GM18870 (cell line): Measurements from ENCODE around the gene LCP2.
"Not testable (repeated sequence)": the region's sequence is repeated elsewhere in the genome, so short reads cannot be mapped to it uniquely, and the experiment has no call there.

ENCODE experiments used
- ATAC-seq: cut with Tn5 transposase; IDR thresholded peaks from one replicate; pipeline ENCODE4 v1.9.1; 2021; ENCODE audit warnings: moderate library complexity; ENCODE audit not compliant: unreplicated experiment

Gene LCP2

DNA sequence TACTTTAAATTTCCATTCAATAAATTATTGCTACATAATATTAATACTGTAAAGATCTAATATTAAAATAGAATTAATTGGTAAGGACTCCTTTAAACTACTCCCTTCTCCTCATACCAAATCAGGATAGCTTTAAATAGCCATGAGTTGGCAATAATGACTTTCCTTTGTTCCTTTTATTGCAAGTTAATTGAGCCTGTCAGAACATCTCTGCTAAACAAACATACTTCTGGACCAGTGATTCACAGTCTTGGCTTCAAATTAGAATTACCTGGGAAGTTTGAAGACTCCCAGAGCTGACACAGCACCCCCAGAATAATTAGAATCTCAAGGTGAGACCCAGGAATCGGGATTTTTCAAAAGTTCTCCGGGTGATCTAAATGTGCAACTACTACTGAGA lies 46.1 kb downstream of the LCP2 start:
- no peak for ATAC-seq

DNA sequence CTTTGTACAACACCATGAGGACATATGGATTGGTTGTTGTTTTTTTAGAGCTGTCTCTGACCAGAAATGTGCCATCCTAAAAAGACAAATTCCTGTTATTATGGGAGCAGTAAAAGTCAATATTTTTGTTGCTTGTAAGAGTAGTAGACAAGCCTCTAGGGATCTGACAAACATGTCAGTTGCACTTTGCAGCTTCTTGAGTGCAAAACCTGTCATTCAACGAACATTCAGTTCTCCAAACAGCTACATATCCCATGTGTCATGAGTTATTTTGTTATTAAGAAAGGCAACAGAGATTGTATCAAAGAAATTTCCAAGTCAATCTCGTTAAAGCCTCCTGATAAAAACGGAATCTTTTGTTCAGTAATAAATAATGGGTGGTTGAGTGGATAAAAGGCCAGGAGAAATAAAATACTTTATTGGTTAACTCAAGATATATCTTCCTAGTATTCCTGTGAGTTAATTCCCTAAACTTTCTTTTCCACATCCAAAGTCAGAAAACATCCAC lies 46.7 kb downstream of the LCP2 start:
- no peak for ATAC-seq

DNA sequence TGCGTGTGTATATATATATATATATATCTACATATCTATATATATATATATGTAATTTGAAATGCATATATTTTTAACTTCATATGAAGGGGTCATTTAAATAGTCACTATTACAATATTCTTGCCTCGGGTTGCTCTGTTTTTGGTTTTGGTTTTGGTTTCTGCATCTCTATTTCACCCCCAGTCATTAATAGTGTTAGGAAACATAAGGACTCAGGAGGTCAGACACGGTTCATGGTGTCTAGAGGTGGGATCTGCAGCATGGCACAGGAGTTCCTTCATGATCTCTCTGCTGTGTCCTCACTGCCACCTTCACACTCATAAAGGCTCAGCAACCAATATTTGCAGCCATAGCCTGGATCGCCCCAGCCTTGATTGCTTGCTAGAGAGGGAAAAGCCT lies 48.2 kb downstream of the LCP2 start:
- no peak for ATAC-seq

DNA sequence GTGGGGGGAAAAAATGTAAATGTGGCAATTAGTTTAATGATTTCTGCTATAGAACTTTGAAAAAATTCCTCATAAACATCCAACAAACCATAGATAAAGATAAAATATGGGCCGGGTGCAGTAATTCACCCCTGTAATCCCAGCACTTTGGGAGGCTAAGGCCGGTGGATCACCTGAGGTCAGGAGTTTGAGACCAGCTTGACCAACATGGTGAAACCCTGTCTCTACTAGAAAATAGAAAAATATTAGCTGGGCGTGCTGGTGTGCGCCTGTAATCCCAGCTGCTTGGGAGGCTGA lies 48.7 kb downstream of the LCP2 start:
- ATAC-seq: not testable (repeated sequence)

DNA sequence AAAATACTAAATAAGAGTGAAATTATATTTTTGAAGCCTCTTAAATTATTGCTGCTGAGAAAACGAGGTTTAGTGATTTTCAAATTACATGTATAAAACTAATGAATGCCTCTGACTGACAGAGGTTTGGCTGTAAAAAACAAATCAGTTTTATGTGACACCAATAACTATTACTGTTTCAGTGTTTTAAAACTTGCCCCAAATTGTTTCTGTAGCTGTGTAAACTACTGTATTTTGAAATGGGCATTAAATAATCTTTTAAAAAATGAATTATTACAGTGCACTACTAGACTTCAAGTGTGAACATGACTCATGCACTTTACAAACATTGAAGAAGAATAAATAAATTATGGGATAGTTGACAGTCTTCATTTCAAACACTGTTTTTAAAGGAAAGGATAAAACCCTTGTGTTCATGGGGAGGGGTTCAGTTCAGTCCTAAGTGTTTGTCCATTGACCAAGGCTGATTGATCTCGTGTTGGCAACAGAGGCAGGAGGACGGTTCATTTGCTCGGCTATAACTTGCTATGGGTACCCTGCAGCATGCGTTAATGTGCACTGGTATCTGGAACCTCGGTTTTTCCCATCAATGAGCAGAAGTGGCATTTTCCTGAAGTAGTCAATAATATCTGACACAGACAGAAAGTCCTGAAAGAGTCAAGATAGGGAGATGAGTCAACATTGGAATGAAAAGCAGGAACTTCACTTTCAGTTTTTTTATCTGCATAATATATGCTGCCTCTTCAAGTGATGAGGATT lies 49.2 kb downstream of the LCP2 start:
- ATAC-seq: no peak

DNA sequence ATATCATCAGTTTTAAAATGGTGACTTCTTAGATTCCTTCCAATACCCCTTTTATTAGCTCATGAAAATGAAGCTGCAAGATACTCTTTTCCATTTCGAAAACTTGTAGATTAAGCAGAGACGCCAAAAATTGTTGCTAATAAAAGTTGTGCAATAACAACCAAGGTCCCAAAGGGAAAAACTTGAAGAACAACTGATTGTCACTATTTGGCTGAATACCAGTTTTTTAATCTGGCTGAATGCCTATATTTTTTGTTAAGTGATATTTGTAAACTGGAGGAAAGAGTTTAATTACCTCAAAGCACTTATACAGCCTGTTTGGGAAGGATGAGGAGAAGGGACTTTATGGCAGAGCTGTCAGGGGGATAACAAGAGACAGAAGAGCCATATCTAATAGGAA lies 50.2 kb downstream of the LCP2 start:
- no peak for ATAC-seq

DNA sequence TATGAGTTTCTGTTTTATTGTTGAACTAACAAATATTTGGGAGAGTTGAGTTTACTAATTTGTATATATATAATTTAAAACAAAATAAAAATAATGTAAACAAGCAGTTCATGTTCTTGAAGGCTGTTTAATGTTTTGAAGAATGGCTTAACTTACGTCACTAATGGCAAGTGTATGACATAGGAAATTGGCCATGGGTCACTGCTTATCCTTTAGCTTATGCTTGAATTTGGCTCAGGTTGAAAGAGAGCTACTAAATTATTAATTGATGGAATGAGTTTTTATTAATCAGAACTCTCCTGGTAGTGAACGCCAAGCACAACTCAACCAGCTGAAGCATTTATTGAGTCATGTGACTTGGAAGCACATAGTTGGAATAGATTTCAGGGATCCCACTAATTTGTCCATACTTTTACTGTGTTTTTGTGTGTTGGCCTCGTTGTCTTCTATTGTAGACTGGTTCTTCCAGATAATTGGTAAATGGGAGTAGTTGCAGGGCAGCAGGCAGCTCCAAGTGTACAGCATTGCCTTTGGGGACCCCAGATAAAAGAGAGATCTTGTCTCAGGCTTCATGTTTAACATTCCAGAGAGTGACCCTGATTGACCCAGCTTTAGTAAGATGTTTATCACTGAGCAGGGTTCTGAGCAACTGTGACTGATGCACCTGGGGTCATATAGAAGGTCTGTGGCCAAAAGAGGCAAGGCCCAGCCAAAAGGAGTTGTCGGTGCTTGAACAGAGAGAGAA lies 51.3 kb downstream of the LCP2 start:
- ATAC-seq: no peak

DNA sequence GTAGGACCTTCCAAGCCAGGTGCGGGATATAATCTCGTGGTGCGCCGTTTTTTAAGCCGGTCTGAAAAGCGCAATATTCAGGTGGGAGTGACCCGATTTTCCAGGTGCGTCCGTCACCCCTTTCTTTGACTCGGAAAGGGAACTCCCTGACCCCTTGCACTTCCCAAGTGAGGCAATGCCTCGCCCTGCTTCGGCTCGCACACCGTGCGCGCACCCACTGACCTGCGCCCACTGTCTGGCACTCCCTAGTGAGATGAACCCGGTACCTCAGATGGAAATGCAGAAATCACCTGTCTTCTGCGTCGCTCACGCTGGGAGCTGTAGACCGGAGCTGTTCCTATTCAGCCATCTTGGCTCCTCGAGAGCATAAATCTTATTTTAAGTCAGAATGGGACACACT lies 52.1 kb downstream of the LCP2 start:
- ATAC-seq: not testable (repeated sequence)

DNA sequence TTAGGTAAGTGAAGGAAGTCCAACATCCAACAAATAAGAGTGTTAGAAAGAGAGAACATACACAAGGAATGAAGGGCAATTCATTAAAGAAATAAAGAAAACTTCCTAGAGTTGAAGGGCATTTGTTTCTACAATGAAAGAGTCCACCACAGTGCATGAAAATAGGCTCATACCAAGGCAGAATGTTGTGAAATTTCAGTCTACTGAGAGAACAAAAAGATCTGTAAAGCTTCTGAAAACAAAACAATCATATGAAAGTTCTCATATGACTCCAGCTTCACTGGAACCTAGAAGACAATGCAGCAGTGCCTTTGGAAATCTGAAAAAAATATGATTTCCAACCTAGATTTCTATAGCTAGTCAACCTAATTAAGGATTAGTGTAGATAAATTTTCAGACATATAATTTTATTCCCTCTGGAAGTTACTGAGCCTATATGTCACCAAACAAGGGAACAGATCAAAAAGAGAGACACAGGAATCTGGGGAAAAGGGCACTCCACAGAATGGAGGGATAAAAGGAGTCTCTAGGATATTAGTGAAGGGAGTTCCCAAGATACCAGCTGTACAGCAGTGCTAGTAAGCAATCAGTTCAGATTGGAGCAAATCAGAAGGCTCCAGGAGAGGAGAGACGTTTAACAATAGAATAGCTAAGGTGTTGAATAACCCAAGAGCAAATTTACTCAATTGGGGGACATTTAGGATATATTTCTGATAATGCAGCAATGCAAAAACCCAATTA lies 59.0 kb downstream of the LCP2 start:
- ATAC-seq: no peak

DNA sequence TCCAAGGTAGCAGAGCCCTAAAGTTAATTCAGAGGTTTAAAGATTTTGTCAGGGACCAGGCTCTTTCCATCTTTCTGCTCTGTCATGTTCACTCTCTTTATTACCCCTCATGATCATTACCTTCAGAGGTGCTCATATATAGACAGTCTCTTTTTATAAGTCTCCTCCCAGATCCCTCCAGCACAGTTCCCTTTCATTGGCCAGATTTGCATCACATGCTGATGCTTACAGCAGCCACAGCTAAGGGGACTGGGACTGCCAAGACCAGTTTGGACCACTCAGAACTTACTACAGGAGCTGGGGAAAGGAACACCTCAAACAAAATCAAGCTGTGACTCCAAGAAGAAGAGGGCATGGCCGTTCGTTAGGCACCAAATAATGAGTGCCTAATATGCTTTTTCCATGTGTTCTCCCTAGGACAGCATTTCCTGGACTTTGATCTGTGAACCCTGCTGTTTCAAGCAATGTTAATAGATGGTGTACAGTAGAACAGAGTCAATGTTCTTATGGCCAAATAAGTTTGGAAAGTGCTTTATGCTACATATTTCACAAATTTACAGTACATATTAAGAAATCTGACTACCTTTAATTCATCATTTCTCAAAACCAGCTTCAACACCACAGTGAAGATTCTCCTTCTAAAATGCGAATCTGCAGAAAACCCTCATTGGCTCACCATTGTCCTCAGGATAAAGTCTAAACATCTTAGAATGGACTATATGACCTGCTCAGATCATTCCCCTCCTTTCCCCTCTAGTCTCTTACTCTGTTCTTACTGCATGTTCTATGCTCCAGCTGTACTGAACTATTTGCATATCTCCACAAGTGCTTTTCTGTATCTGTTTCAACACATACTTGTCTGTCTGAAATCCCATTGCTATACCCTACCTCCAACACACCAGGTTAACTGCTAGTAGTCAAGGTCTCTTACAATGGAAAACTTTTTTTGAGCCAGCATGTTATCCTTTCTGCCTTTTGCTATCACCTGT lies 61.4 kb downstream of the LCP2 start:
- ATAC-seq: no peak

DNA sequence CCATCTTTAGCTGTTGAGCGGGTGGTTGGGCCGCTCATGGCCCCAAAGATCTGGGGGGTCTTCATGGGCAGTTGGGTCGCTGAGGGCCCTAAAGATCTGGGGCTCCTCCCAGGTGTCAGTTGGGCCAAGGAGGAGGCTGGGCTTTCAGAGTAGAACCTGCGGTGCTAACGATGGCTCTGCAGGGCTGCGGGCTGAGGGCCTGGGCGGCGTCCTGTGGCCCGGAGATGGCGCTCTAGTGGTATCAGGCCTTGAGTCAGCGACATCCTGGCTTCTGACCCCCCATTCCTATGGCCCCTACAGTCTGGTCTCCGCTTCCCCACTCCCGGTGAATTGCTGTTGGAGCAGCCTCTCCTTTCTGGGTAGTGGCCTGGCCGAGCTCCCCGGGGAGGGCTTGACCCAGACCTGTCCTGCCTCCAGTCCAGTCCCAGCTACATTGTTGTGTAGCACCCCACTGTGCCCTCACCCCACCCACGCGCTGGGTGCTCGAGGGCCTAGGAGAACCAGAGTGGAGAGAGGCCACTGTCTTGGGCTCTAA lies 64.2 kb downstream of the LCP2 start:
- ATAC-seq: no peak

DNA sequence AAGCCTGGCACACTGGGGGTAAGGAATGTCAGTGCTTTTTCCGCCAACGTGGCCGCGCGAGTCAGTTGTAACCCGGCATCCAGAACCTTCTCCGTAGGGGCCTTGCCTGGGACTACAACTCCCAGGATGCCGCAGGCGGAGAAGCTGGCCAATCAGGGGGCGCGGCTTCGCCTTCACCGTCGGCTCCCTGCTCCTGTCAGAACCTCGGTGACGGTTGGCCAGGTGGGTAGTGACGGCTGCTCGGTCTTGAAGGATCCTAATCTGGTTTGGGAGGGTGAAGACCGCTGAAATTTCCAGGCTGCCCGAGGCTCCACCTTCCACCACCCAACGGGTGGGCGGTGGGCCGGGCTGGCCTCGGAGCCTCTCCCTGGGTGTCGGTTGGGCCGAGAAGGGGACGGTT lies 64.8 kb downstream of the LCP2 start, which contains the start of gene C5orf58:
Gene C5orf58 (plus strand): TSS at position 200 of the 400 bp plus-strand sequence. CDS start 1,992 bp downstream, outside the sequence.
- ATAC-seq: no peak

DNA sequence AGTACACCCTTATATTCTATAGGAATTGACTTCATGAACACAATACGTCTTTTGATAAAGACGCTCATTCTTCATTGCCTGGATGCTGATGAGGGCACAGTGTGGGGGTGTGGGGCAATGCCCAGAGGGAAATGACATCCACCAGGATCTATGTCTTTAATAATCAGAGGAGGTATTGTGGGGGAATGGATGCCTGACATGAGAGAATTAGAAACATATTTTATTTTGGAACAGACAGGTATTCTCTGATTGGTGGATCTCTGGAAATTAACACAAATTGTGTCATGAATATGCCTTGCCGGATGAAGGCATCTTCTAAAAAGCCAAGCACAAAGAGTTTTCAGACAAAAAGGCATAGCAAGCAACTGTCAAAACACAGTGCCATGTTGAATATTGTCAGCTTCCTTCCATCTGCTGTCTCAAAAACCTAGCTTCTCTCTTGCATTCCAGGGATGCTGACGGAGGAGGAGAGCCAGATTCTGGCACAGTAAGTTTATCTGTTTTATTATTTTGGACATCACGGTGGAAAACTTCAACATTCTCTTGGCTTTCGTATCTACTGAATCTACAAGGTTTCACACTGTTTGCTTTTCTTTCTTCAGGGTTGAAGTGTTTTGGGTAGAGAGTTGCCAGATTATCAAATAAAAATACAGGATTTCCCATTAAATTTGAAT lies 68.7 kb downstream of the LCP2 start:
- no peak for ATAC-seq

DNA sequence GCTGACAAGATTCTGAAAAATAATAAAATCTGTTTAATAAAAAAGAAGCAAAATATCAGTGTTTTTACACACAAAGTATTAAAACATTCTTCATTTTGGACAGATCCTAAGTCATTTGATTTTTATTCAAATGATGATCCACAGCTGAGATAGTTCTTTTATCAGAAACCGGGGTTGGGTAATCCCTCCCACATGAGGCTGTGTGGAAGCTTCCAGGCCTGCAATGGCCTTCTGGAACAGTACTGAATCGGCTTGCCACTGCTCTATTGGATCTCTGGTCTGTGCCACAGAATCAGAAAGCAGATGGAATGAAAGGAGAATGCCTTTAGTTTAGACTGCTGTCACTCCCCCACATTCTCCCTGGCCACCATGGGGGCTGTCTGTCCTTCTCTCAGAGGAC lies 70.9 kb downstream of the LCP2 start:
- no peak for ATAC-seq

DNA sequence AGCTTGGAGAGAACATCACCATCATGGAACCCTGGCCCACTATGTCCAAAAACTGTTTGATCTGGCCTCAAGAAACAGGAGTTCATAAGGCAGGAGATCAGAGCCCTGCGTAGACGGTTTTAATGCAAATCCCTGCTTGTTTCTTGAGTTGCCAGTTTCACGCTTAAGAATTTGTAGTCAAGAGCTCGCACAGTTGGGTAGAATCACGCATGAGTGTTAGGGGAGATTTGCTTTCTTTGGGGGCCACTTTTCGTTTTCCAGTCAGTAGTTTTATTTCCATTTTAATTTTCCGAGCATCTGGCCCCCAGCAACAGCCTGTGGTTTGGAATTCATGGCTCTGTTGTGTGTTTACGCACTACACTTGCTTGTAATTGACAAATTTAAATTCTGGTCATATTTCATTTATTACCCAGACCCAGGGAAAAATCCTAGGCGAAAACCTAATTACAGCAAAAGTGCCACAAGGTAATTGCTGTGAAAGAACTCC lies 71.4 kb downstream of the LCP2 start:
- ATAC-seq: no peak

DNA sequence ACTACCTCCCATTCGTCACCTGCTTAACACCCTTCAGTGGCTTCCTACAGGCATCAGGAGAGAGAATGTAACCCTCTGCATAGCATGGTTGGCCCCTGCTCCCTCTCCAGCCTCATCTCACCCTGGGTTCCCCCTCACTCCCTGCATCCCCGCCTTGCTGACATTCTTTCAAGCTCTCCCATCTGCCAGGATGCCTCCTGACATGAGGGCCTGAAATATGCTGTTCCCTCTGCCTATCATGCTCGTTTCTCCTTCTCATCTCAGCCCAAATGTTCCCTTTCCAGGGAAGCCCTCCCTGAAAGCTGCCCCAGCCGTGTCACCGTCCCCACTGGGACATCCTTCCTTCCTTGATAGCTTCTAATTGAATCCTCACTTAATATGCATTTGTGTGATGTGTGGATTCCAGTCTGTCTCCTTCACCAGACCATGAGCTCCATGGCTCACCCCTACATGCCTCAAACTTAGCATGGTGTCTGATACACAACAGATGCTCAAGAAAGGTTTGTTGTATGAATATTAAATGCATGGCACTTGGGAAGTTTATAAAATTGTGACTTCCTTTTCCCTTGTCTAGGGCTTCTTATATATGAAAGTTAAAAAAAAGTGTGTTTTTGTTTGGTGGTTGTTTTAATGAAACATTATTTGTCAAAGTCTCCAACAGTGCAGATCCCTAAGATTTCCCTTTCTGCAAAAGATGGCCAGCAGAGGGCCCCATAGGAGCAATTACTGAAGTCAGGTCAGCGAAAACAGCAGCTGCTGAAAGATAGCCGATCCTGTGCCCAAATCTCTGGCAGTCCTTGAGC lies 72.0 kb downstream of the LCP2 start:
- ATAC-seq: no peak

DNA sequence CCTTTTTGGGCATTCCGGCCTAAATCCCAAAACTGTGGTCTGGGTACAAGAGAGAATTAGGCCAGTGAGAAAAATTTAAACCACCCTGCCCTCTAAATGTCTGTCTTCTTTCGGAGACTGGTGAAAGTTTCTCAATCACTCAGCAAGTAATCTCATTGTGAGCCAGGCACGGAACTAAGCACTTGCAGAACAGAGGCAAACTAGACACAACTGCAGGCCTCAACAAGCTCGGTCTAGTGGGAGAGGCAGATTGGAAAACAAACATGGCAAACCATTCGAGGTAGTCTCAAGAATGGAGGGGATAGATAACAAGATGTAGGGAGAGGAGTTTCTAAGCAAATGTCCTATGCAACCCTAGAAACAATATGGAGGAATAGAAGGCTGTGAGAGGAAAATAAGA lies 73.7 kb downstream of the LCP2 start:
- ATAC-seq: no peak

DNA sequence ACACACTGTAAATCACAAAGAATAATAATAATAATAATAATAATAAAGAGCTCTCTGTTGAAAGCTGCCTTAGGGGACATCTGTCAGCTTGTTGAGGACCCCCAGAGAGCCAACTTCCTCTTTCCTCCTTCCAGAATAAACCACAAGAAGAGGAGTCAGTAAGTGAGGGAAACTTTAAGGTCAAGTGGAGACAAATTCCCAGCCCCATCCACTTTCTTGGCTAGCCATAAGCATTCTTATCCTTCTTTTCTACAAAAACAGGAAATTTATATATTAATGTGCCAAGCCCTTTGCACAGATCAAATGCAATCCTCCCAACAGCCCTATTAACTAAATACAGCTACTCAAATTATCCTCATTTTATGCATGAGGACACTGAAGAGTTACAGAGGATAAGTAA lies 74.2 kb downstream of the LCP2 start:
- no peak for ATAC-seq

DNA sequence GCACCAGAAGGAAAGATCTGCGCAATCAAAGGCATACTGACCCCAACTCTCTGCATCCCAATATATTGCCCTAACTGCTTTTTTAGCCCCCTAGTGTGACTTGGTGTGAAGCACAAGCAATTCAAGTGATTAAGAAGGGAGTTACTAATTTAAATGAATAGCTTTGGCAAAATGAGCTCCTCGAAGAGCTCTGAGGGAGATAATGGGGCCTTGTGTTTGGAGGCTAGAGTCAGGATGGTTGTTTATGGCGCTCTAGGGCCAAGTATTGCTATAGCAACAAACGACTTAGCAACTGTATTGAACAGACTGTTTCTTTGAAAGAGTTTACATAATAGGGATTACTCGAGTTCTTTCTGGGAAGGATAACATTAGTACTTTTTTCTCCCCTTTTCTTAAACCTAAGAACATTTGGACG lies 76.2 kb downstream of the LCP2 start:
- ATAC-seq: no peak
